Uterus (tissue), 2 donors: Measurements from ENCODE around the gene ZC3H12D.

Source experiments
- POLR2A ChIP-seq, 2 donors: fragments of 450-650 bp; IDR thresholded peaks; one replicate each; pipeline ENCODE4 v1.6.1; 2016; ENCODE audit warnings: antibody characterized with exemption in 2 of 2, mild to moderate bottlenecking in 1 of 2, moderate library complexity in 1 of 2
- TF ChIP-seq, protein P1 (sequence below), 4 experiments: fragments of 200-600 bp in 2 of 4; fragments of 450-650 bp in 2 of 4; sonication (generic) in 2 of 4; IDR thresholded peaks; one replicate each; pipeline ENCODE4 v1.5.1; 2016 to 2019; ENCODE audit warnings: antibody characterized with exemption in 4 of 4, mild to moderate bottlenecking in 2 of 4, moderate library complexity in 1 of 4

DNA sequence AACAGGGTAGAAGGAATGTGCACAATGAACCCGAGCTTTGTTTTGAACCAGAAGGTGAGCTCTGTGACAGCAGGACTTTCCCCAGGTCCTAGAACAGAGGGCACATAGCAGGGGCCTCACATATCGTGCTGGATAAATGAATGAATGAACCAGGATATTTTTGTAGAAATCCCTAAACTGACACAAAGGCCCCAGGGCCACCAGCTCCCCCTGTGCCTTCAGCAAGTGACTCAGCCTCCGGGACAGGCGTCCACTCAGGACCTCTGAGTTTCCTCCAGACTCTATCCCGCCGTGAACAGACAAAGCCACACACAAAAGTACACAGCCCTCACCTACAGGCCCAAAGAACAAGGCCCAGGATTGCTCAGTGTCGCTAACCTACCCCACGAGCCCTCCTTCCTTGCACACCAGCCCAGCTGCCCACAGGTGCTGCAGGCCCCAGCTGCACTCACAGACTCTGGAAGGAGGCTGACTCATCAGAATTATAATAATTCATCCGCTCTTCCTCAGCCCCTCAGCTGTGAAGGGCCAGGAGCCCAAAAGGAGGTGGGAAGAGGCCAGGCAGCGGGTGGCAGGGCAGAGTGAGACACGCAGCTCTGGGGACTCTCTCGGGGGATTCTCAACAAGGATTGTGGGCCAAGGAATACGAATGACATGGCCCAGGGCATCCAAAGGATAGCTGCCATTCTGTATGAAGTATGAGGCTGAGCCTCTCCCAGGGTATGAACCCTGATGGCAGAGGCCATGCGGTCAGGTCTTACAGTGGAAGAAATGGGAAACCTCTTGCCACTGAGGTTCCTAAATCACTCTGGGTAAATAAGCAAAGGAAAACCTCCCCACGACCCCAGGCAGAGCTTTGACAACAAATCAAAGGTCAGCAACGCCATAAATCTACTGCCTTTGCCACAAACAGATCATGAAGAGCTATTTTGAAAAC, 43.8 kb downstream of the ZC3H12D start:
- TF ChIP-seq, protein P1, sequence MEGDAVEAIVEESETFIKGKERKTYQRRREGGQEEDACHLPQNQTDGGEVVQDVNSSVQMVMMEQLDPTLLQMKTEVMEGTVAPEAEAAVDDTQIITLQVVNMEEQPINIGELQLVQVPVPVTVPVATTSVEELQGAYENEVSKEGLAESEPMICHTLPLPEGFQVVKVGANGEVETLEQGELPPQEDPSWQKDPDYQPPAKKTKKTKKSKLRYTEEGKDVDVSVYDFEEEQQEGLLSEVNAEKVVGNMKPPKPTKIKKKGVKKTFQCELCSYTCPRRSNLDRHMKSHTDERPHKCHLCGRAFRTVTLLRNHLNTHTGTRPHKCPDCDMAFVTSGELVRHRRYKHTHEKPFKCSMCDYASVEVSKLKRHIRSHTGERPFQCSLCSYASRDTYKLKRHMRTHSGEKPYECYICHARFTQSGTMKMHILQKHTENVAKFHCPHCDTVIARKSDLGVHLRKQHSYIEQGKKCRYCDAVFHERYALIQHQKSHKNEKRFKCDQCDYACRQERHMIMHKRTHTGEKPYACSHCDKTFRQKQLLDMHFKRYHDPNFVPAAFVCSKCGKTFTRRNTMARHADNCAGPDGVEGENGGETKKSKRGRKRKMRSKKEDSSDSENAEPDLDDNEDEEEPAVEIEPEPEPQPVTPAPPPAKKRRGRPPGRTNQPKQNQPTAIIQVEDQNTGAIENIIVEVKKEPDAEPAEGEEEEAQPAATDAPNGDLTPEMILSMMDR (IDR thresholded peaks at IDR 0.05): no peak
- no peak for TF ChIP-seq POLR2A (IDR thresholded peaks at IDR 0.05)
